ENCODE measurements around the gene USP3.

- TF ChIP-seq MAZ (IDR thresholded peaks at IDR 0.05; ENCODE audit: borderline replicate concordance, low read depth, low read length) (no peak), MAZ (CRISPR knock-in tag; IDR thresholded peaks at IDR 0.05; ENCODE audit: low read depth) (no peak), CTCF (CRISPR knock-in tag; IDR thresholded peaks at IDR 0.05) (no peak)
These were observed 69.1 kb downstream of the USP3 start for GRCh38 chr15:63573533-63573932.

Data from HepG2 (cell line).